ENCODE measurements around the gene ACAN. TPM values are rescaled to one million over a fixed set of nuclear protein-coding genes. Genes with fewer than 3 reads are reported as not detected.

ACAN gene
- total and polyA plus RNA-seq, 2 of the 8 experiments (the other 6 are each of a cell fraction or from before 2014, with no cell fraction given): 0.71 to 0.73 TPM

DNA sequence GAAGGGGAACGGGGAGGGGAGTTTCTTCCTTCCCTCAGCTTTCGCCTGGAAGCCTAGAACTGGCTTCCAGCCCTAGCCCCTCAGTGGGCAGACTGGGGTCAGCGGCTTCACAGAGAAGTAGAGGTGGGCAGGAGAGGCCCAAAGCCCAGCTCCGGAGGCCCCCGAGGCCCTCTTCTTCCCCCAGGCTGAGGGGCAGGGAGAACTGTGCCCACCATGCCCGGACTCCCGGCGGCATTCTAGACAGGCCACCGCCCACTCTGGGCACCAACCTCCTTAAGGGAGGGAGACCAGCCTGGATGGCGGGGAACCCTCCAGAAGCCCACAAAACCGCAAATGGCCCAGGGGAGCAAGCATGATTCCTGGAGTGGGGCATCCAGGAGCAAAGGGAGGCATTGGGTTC is 74.2 kb downstream of the ACAN start:
- Histone ChIP-seq H4K20me1 (replicated peaks in 1 of 2; ENCODE audit: control insufficient read depth in 1 of 2, insufficient read depth in 2 of 2, low read length in 2 of 2) (peaks cover 0 to 2% of the 10 kb centered on the region in 2 experiments), H3K14ac (ENCODE audit: insufficient read length) (no peak overlapping the region), H3K9ac (replicated peaks in 1 of 4; ENCODE audit: extremely low read depth in 1 of 4, low read depth in 3 of 4, low read length in 3 of 4) (no peak overlapping the region), H3K56ac (replicated peaks; ENCODE audit: insufficient read length, low read depth, low read length) (no peak overlapping the region), H3K23ac (ENCODE audit: insufficient read length) (no peak overlapping the region), H3K9me3 (ENCODE audit: insufficient read depth in 2 of 2, low read depth in 1 of 2, low read length in 1 of 2) (no peaks in the 10 kb centered on the region), H3K79me1 (ENCODE audit: low read depth, low read length) (no peaks in the 10 kb centered on the region), H4K5ac (ENCODE audit: insufficient read length, low read depth, low read length) (no peak overlapping the region), H3K18ac (ENCODE audit: extremely low read depth, low read length) (no peak overlapping the region), H2BK12ac (ENCODE audit: low read depth, low read length) (no peak overlapping the region), H3K36me3 (ENCODE audit: control insufficient read depth in 2 of 4, insufficient read depth in 4 of 4, low read length in 3 of 4) (peaks cover 4 to 24% (median 20%) of the 10 kb centered on the region in 4 experiments; a peak in 7 of 8 replicates), H2AFZ (ENCODE audit: low read length) (no peak overlapping the region), H3K27ac (ENCODE audit: low read depth, low read length) (no peak overlapping the region), H3K23me2 (ENCODE audit: low read depth, low read length) (no peaks in the 10 kb centered on the region), H2BK15ac (ENCODE audit: low read length) (no peak overlapping the region), H2AK5ac (ENCODE audit: low read depth, low read length) (no peak overlapping the region), H2BK120ac (replicated peaks; ENCODE audit: low read depth, low read length) (no peak overlapping the region), H3K4me3 (ENCODE audit: extremely low read depth in 1 of 4, insufficient read depth in 2 of 4, low read depth in 3 of 4, low read length in 4 of 4) (no peak overlapping the region), H3K4ac (replicated peaks; ENCODE audit: insufficient read length, low read depth, low read length) (no peak overlapping the region), H3K4me1 (replicated peaks in 1 of 4; ENCODE audit: control insufficient read depth in 3 of 4, insufficient read depth in 4 of 4, low read length in 3 of 4) (peaks cover 0 to 6% (median under 1%) of the 10 kb centered on the region in 4 experiments; a peak in 4 of 7 replicates), H4K8ac (ENCODE audit: extremely low read depth, insufficient read depth, low read length) (no peak overlapping the region), H2BK5ac (ENCODE audit: low read depth, low read length) (no peak overlapping the region), H3K27me3 (replicated peaks in 1 of 4; ENCODE audit: control insufficient read depth in 3 of 4, extremely low read depth in 1 of 4, insufficient read depth in 3 of 4, low read length in 3 of 4) (no peaks in the 10 kb centered on the region), H3K79me2 (ENCODE audit: control insufficient read depth in 1 of 2, insufficient read depth in 2 of 2, low read length in 2 of 2) (peaks cover 0 to 5% of the 10 kb centered on the region in 2 experiments; a peak in 1 of 4 replicates), H4K91ac (replicated peaks; ENCODE audit: insufficient read length, low read length) (no peak overlapping the region), H2BK20ac (ENCODE audit: low read length) (no peak overlapping the region), H3K4me2 (ENCODE audit: insufficient read depth in 1 of 2, low read depth in 2 of 2, low read length in 2 of 2) (no peak overlapping the region)
- ChIA-PET POLR2A (ENCODE audit: partially characterized antibody) (interaction anchor here (13.9 kb wide), 1 partner anchor 17 kb away, joined by 167 read pairs; the partner anchor contains the start of gene HAPLN3), CTCF (ENCODE audit: partially characterized antibody) (interaction anchor here (0.6 to 6.8 kb wide), 13 partner anchors 8 to 291 kb away, joined by 3 to 95 read pairs (median 6); partner anchors contain the start of gene HAPLN3)
- WGBS, 2 experiments (ENCODE audit: extremely low coverage in 1 of 2, insufficient coverage in 1 of 2, insufficient read length in 1 of 2, insufficient replicate concordance in 2 of 2, low coverage in 1 of 2, low lambda C conversion rate in 2 of 2, missing lambda C conversion rate in 1 of 2): 93% methylated on average over 8 of the region's 11 CpGs; no CpG with 5 or more reads in 1 of the 2 experiments
- DNase-seq (ENCODE audit: low read depth in 1 of 2, low spot score in 2 of 2): no peak
- TF ChIP-seq FOSL1 (IDR thresholded peaks at IDR 0.05; ENCODE audit: insufficient read depth, low read depth, low read length): no peak
- FAIRE-seq: no peak
